ENCODE results near the gene SIGLECL1. TPM values are rescaled to one million over a fixed set of nuclear protein-coding genes. Genes with fewer than 3 reads are reported as not detected.
"Not testable (repeated sequence)": the region's sequence is repeated elsewhere in the genome, so short reads cannot be mapped to it uniquely, and the experiment has no call there.

SIGLECL1 gene
- total RNA-seq, result not detected
- not detected for polyA plus RNA-seq (ENCODE audit: insufficient read length in 2 of 2)
- long read RNA-seq, donor 1, result 0 reads
- long read RNA-seq, donor 2, result 0 reads
- long read RNA-seq, donor 3, result 0 reads
- long read RNA-seq, donor 4, result 0 reads

GRCh38 chr19:51250786-51251467 lies at the start of gene SIGLECL1:
Gene SIGLECL1, plus strand, starts transcription at chr19:51251080. Its CDS starts 12,993 bp downstream, at chr19:51264073.
- Histone ChIP-seq H3K9me3 (ENCODE audit: control insufficient read depth, insufficient read depth, low read length) (no peaks in the 10 kb centered on the region), H3K27me3 (ENCODE audit: control insufficient read depth, insufficient read depth, low read length) (no peaks in the 10 kb centered on the region), H3K4me1 (ENCODE audit: control insufficient read depth, insufficient read depth, low read length) (no peaks in the 10 kb centered on the region), H3K27ac (ENCODE audit: low read depth, low read length) (no peak within 1 kb of the TSS), H3K36me3 (ENCODE audit: control insufficient read depth, insufficient read depth, low read length) (no peaks in the 10 kb centered on the region), H3K4me3 (ENCODE audit: low read depth, low read length) (no peak within 1 kb of the TSS)
- WGBS (ENCODE audit: insufficient coverage), result 94% methylated on average over 23 of the region's 23 CpGs
- DNase-seq (ENCODE audit: low read depth in 4 of 6, low spot score in 6 of 6), result no peak

- no peak for DNase-seq (ENCODE audit: low read depth in 4 of 6, low spot score in 6 of 6)
- no peak overlapping the region for H3K27ac ChIP-seq (ENCODE audit: low read depth, low read length)
- no peaks in the 10 kb centered on the region for H3K9me3 ChIP-seq (ENCODE audit: control insufficient read depth, insufficient read depth, low read length)
- H3K36me3 ChIP-seq (ENCODE audit: control insufficient read depth, insufficient read depth, low read length), result no peaks in the 10 kb centered on the region
- WGBS (ENCODE audit: insufficient coverage), result 61% methylated on average over 3 of the region's 5 CpGs
- no peaks in the 10 kb centered on the region for H3K4me1 ChIP-seq (ENCODE audit: control insufficient read depth, insufficient read depth, low read length)
- H3K27me3 ChIP-seq (ENCODE audit: control insufficient read depth, insufficient read depth, low read length), result no peaks in the 10 kb centered on the region
- H3K4me3 ChIP-seq (ENCODE audit: low read depth, low read length), result no peak overlapping the region
Measured at GRCh38 chr19:51201712-51202111, 49.2 kb upstream of the SIGLECL1 start.

DNA sequence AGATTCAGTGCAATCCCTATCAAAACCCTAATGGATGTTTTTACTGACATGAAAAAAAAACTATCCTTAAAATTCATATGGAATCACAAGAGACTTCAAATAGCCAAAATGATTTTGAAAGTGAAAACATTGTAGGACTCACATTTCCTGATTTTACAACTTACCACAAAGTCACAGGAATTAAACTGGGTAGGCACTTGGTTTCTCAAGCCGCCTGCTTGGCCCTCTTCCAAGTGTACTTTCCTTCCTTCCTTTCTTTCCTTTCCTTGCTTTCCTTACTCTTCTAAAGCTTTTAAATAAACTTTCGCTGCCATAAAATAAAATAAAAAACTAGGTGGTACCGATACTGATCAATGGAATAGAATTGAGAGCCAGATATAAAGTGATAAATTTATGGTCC lies 47.0 kb upstream of the SIGLECL1 start:
- H3K4me1 ChIP-seq (ENCODE audit: control insufficient read depth, insufficient read depth, low read length), result no peaks in the 10 kb centered on the region
- H3K27me3 ChIP-seq (ENCODE audit: control insufficient read depth, insufficient read depth, low read length), result no peaks in the 10 kb centered on the region
- H3K27ac ChIP-seq (ENCODE audit: low read depth, low read length), result no peak overlapping the region
- H3K4me3 ChIP-seq (ENCODE audit: low read depth, low read length), result no peak overlapping the region
- no CpG with 5 or more reads among the region's 3 CpGs for WGBS (ENCODE audit: insufficient coverage)
- no peak for DNase-seq (ENCODE audit: low read depth in 4 of 6, low spot score in 6 of 6)
- no peaks in the 10 kb centered on the region for H3K36me3 ChIP-seq (ENCODE audit: control insufficient read depth, insufficient read depth, low read length)
- no peaks in the 10 kb centered on the region for H3K9me3 ChIP-seq (ENCODE audit: control insufficient read depth, insufficient read depth, low read length)

- Histone ChIP-seq H3K36me3 (ENCODE audit: control insufficient read depth, insufficient read depth, low read length) (no peaks in the 10 kb centered on the region), H3K4me3 (ENCODE audit: low read depth, low read length) (no peak overlapping the region), H3K27me3 (ENCODE audit: control insufficient read depth, insufficient read depth, low read length) (no peaks in the 10 kb centered on the region), H3K4me1 (ENCODE audit: control insufficient read depth, insufficient read depth, low read length) (no peaks in the 10 kb centered on the region), H3K27ac (ENCODE audit: low read depth, low read length) (no peak overlapping the region), H3K9me3 (ENCODE audit: control insufficient read depth, insufficient read depth, low read length) (no peaks in the 10 kb centered on the region)
- DNase-seq (ENCODE audit: low read depth in 4 of 6, low spot score in 6 of 6), result no peak
- WGBS (ENCODE audit: insufficient coverage), result no CpG with 5 or more reads among the region's 6 CpGs
Measured at GRCh38 chr19:51204321-51204720, 46.6 kb upstream of the SIGLECL1 start.

DNA sequence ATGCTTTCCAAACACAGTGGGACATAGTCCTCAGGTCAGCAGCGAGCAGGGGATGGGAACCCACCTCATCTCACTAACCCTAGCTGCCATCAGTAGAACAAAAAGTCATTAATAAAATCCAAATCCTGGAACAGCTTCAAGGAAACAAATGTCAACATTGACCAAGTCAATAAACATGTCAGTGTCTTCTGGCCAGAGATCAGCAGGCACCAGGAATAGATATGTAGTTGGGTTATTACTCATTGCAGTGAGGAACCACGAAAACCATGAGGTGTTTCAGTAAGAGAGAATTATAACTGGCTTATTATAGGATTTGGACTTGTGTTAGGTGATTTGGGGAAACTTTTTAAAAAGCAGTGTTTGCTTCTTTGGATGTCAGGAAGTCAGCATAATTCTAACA lies 43.1 kb upstream of the SIGLECL1 start:
- no peaks in the 10 kb centered on the region for H3K4me1 ChIP-seq (ENCODE audit: control insufficient read depth, insufficient read depth, low read length)
- H3K27ac ChIP-seq (ENCODE audit: low read depth, low read length), result no peak overlapping the region
- no peak for DNase-seq (ENCODE audit: low read depth in 4 of 6, low spot score in 6 of 6)
- no peak overlapping the region for H3K4me3 ChIP-seq (ENCODE audit: low read depth, low read length)
- no peaks in the 10 kb centered on the region for H3K36me3 ChIP-seq (ENCODE audit: control insufficient read depth, insufficient read depth, low read length)
- H3K27me3 ChIP-seq (ENCODE audit: control insufficient read depth, insufficient read depth, low read length), result no peaks in the 10 kb centered on the region
- no peaks in the 10 kb centered on the region for H3K9me3 ChIP-seq (ENCODE audit: control insufficient read depth, insufficient read depth, low read length)
- WGBS (ENCODE audit: insufficient coverage), result 67% methylated on average over 2 of the region's 2 CpGs

- no peaks in the 10 kb centered on the region for H3K9me3 ChIP-seq (ENCODE audit: control insufficient read depth, insufficient read depth, low read length)
- 90% methylated on average over 3 of the region's 6 CpGs for WGBS (ENCODE audit: insufficient coverage)
- peak in 1 of 6 donors; percentile 29 for DNase-seq (ENCODE audit: low read depth in 4 of 6, low spot score in 6 of 6)
- no peak overlapping the region for H3K27ac ChIP-seq (ENCODE audit: low read depth, low read length)
- H3K27me3 ChIP-seq (ENCODE audit: control insufficient read depth, insufficient read depth, low read length), result no peaks in the 10 kb centered on the region
- H3K4me3 ChIP-seq (ENCODE audit: low read depth, low read length), result no peak overlapping the region
- H3K4me1 ChIP-seq (ENCODE audit: control insufficient read depth, insufficient read depth, low read length), result no peaks in the 10 kb centered on the region
- no peaks in the 10 kb centered on the region for H3K36me3 ChIP-seq (ENCODE audit: control insufficient read depth, insufficient read depth, low read length)
Measured at GRCh38 chr19:51210191-51210784, 40.6 kb upstream of the SIGLECL1 start.

GRCh38 chr19:51210874-51211361 lies 40.0 kb upstream of the SIGLECL1 start:
- not testable (repeated sequence) for H3K4me3 ChIP-seq (ENCODE audit: low read depth, low read length); H3K9me3 ChIP-seq (ENCODE audit: control insufficient read depth, insufficient read depth, low read length); H3K27ac ChIP-seq (ENCODE audit: low read depth, low read length); DNase-seq (ENCODE audit: low read depth in 4 of 6, low spot score in 6 of 6); H3K27me3 ChIP-seq (ENCODE audit: control insufficient read depth, insufficient read depth, low read length); H3K36me3 ChIP-seq (ENCODE audit: control insufficient read depth, insufficient read depth, low read length); H3K4me1 ChIP-seq (ENCODE audit: control insufficient read depth, insufficient read depth, low read length)
- 59% methylated on average over 11 of the region's 13 CpGs for WGBS (ENCODE audit: insufficient coverage)

GRCh38 chr19:51211833-51212232 lies 39.0 kb upstream of the SIGLECL1 start:
- H3K4me3 ChIP-seq (ENCODE audit: low read depth, low read length), result no peak overlapping the region
- DNase-seq (ENCODE audit: low read depth in 4 of 6, low spot score in 6 of 6), result no peak
- no peak overlapping the region for H3K27ac ChIP-seq (ENCODE audit: low read depth, low read length)
- no peaks in the 10 kb centered on the region for H3K9me3 ChIP-seq (ENCODE audit: control insufficient read depth, insufficient read depth, low read length)
- 88% methylated on average over 8 of the region's 9 CpGs for WGBS (ENCODE audit: insufficient coverage)
- no peaks in the 10 kb centered on the region for H3K4me1 ChIP-seq (ENCODE audit: control insufficient read depth, insufficient read depth, low read length)
- no peaks in the 10 kb centered on the region for H3K27me3 ChIP-seq (ENCODE audit: control insufficient read depth, insufficient read depth, low read length)
- no peaks in the 10 kb centered on the region for H3K36me3 ChIP-seq (ENCODE audit: control insufficient read depth, insufficient read depth, low read length)

- H3K27ac ChIP-seq (ENCODE audit: low read depth, low read length), result no peak overlapping the region
- no CpG with 5 or more reads among the region's 1 CpG for WGBS (ENCODE audit: insufficient coverage)
- no peak overlapping the region for H3K4me3 ChIP-seq (ENCODE audit: low read depth, low read length)
- H3K9me3 ChIP-seq (ENCODE audit: control insufficient read depth, insufficient read depth, low read length), result no peaks in the 10 kb centered on the region
- no peak for DNase-seq (ENCODE audit: low read depth in 4 of 6, low spot score in 6 of 6)
- H3K4me1 ChIP-seq (ENCODE audit: control insufficient read depth, insufficient read depth, low read length), result no peaks in the 10 kb centered on the region
- no peaks in the 10 kb centered on the region for H3K36me3 ChIP-seq (ENCODE audit: control insufficient read depth, insufficient read depth, low read length)
- no peaks in the 10 kb centered on the region for H3K27me3 ChIP-seq (ENCODE audit: control insufficient read depth, insufficient read depth, low read length)
Measured at GRCh38 chr19:51219307-51219706, 31.6 kb upstream of the SIGLECL1 start.

- 80% methylated on average over 1 of the region's 1 CpG for WGBS (ENCODE audit: insufficient coverage)
- peak in 1 of 6 donors; percentile 13 for DNase-seq (ENCODE audit: low read depth in 4 of 6, low spot score in 6 of 6)
- no peak overlapping the region for H3K4me3 ChIP-seq (ENCODE audit: low read depth, low read length)
Measured at GRCh38 chr19:51219971-51220370, 30.9 kb upstream of the SIGLECL1 start.

More at GRCh38 chr19:51219971-51220370, 30.9 kb upstream of the SIGLECL1 start:
- Histone ChIP-seq H3K9me3 (ENCODE audit: control insufficient read depth, insufficient read depth, low read length) (no peaks in the 10 kb centered on the region), H3K4me1 (ENCODE audit: control insufficient read depth, insufficient read depth, low read length) (no peaks in the 10 kb centered on the region), H3K36me3 (ENCODE audit: control insufficient read depth, insufficient read depth, low read length) (no peaks in the 10 kb centered on the region), H3K27ac (ENCODE audit: low read depth, low read length) (no peak overlapping the region), H3K27me3 (ENCODE audit: control insufficient read depth, insufficient read depth, low read length) (peaks cover 2% of the 10 kb centered on the region)

Data from spinal cord (tissue), 10 donors.